KMS-11 (cell line): Measurements from ENCODE around the gene AHNAK2.

Experiments used
- H2AFZ ChIP-seq: fragments of 200-600 bp; sonication (generic); 2 replicates; pipeline ENCODE4 v1.6.1; 2016; ENCODE audit warnings: antibody characterized with exemption, mixed run types, low read depth
- H3K27ac ChIP-seq: fragments of 200-600 bp; sonication (generic); 2 replicates; pipeline ENCODE4 v1.6.1; 2016; ENCODE audit warnings: mild to moderate bottlenecking, mixed run types
- H3K27me3 ChIP-seq: fragments of 200-600 bp; sonication (generic); 2 replicates; pipeline ENCODE4 v1.6.1; 2017; ENCODE audit warnings: mild to moderate bottlenecking, low read depth, mixed run types, moderate library complexity; ENCODE audit not compliant: insufficient read depth
- H3K36me3 ChIP-seq: fragments of 200-600 bp; sonication (generic); 2 replicates; pipeline ENCODE4 v1.6.1; 2017; ENCODE audit warnings: mild to moderate bottlenecking, mixed run types; ENCODE audit not compliant: insufficient read depth
- H3K4me1 ChIP-seq: fragments of 200-600 bp; sonication (generic); 2 replicates; pipeline ENCODE4 v1.6.1; 2016; ENCODE audit warnings: mild to moderate bottlenecking, low read depth, mixed run types; ENCODE audit not compliant: poor library complexity, severe bottlenecking
- H3K4me2 ChIP-seq: fragments of 200-600 bp; sonication (generic); 2 replicates; pipeline ENCODE4 v1.7.0; 2016; ENCODE audit warnings: mild to moderate bottlenecking, mixed run types
- H3K4me3 ChIP-seq: fragments of 200-600 bp; sonication (generic); IDR thresholded peaks from 2 replicates; pipeline ENCODE4 v1.6.1; 2017; ENCODE audit warnings: low read depth, low read length, mixed read lengths; ENCODE audit not compliant: insufficient read depth
- H3K79me2 ChIP-seq: fragments of 200-600 bp; sonication (generic); 2 replicates; pipeline ENCODE4 v1.6.1; 2016; ENCODE audit warnings: low read depth, mixed run types; ENCODE audit not compliant: insufficient read depth
- H3K9ac ChIP-seq: fragments of 200-600 bp; sonication (generic); 2 replicates; pipeline ENCODE4 v1.6.1; 2016; ENCODE audit warnings: mild to moderate bottlenecking, mixed run types
- H4K20me1 ChIP-seq: fragments of 200-600 bp; sonication (generic); 2 replicates; pipeline ENCODE4 v1.6.1; 2016; ENCODE audit warnings: mild to moderate bottlenecking, mixed run types; ENCODE audit not compliant: insufficient read depth
- TF ChIP-seq, protein P1 (sequence below): fragments of 200-600 bp; sonication (generic); conservative IDR thresholded peaks from 2 replicates; pipeline ENCODE4 v1.6.1; 2017; ENCODE audit warnings: low read depth, mild to moderate bottlenecking, antibody characterized with exemption, low read length, moderate library complexity, mixed read lengths

AHNAK2 gene

DNA sequence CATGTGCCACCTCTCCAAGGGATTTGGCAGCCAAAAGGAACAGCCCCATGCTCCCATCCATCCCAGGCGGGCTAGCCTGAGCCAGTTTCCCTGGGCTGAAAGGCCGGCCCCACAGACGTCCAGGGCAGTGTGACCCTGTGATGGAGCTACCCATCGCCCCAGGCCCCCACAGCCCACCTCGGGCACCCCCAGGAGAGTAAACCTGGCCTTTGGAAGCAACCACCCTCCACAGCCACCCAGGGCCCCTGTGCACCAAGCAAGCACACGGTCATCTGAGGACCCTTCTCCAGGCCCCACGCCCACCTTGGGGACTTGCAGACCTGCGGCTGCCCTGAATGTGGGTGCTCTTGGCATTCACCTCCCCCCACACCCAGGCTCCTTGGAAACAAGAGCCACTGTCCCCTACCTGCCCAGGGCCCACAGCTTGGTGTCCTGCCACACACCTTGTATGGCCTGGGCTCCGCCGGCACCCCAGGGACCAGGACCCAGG lies 8.4 kb downstream of the AHNAK2 start:
- H2AFZ ChIP-seq = no peak overlapping the region
- H3K4me1 ChIP-seq = no peaks in the 10 kb centered on the region

DNA sequence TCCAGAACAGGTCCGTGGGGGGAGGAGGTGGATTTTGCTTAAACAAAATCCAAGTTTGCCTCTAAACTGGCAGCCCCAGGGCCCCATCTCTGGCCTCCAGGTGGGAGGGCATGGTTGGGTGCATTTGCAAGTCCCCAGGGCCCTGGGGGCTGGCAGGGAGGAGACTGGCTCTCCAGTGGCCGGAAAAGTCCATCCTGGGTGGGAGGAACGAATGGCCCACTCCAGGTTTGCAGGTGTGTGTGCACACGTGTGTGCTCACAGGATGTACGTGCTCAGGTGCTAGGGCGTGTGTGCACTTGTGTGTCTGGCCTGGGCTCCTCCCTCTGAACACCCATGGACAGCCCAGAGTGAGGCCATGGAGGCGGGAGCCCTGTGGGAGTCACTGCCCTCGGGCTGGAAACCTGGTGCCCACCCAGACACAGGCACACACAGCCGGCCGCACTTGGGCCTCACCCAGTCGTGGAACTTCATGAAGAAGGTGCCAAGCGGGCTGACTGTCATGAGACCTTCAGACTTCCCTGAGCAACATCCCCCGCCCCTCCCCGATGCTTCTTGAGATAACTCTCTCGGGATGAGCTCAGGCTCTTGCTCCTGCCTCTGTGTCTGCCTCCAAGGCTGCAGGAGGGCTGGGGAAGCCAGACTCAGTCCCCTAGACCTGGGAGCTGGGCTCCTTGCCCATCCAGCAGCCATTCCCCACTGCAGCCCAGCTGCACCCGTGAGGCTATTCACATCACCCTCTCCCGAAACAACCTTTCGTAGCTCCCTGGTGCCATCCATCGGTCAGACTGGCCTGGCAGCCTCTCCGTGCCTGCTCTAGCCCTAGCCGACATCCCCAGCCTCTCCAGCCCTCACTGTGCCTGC lies 9.4 kb downstream of the AHNAK2 start:
- Histone ChIP-seq H3K36me3 (no peaks in the 10 kb centered on the region), H4K20me1 (no peaks in the 10 kb centered on the region), H3K4me2 (no peak overlapping the region), H3K79me2 (no peaks in the 10 kb centered on the region), H3K4me1 (no peaks in the 10 kb centered on the region), H3K27ac (no peak overlapping the region), H3K9ac (no peak overlapping the region), H2AFZ (no peak overlapping the region), H3K4me3 (no peak overlapping the region), H3K27me3 (no peaks in the 10 kb centered on the region)
- TF ChIP-seq, protein P1, sequence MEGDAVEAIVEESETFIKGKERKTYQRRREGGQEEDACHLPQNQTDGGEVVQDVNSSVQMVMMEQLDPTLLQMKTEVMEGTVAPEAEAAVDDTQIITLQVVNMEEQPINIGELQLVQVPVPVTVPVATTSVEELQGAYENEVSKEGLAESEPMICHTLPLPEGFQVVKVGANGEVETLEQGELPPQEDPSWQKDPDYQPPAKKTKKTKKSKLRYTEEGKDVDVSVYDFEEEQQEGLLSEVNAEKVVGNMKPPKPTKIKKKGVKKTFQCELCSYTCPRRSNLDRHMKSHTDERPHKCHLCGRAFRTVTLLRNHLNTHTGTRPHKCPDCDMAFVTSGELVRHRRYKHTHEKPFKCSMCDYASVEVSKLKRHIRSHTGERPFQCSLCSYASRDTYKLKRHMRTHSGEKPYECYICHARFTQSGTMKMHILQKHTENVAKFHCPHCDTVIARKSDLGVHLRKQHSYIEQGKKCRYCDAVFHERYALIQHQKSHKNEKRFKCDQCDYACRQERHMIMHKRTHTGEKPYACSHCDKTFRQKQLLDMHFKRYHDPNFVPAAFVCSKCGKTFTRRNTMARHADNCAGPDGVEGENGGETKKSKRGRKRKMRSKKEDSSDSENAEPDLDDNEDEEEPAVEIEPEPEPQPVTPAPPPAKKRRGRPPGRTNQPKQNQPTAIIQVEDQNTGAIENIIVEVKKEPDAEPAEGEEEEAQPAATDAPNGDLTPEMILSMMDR = no peak

More for the DNA sequence above, 8.4 kb downstream of the AHNAK2 start:
- Histone ChIP-seq H3K4me2 (no peak overlapping the region), H3K4me3 (no peak overlapping the region), H3K36me3 (no peaks in the 10 kb centered on the region), H3K27ac (no peak overlapping the region), H3K9ac (no peak overlapping the region), H4K20me1 (no peaks in the 10 kb centered on the region), H3K27me3 (no peaks in the 10 kb centered on the region), H3K79me2 (no peaks in the 10 kb centered on the region)
- TF ChIP-seq, protein P1 = no peak

DNA sequence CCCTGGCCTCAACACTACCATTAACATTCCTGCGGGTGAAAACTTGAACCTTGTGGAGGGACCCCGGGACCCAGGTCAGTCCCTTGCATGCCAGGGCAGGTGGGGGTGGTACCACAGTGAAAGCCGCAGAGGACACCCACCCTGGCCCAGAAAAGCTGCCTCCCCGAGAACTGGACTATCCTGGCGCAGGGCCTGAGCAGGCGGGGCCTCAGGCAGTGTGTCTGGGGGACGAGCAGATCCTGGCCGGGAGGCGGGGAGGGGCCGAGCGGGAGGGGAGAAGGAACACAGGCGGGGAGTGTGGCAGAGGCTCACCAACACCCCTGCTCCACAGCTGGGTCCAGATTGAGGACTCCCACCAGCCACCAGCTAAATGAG lies 10.0 kb downstream of the AHNAK2 start:
- Histone ChIP-seq H3K27ac (no peak overlapping the region), H3K4me1 (no peaks in the 10 kb centered on the region), H3K9ac (no peak overlapping the region)

DNA sequence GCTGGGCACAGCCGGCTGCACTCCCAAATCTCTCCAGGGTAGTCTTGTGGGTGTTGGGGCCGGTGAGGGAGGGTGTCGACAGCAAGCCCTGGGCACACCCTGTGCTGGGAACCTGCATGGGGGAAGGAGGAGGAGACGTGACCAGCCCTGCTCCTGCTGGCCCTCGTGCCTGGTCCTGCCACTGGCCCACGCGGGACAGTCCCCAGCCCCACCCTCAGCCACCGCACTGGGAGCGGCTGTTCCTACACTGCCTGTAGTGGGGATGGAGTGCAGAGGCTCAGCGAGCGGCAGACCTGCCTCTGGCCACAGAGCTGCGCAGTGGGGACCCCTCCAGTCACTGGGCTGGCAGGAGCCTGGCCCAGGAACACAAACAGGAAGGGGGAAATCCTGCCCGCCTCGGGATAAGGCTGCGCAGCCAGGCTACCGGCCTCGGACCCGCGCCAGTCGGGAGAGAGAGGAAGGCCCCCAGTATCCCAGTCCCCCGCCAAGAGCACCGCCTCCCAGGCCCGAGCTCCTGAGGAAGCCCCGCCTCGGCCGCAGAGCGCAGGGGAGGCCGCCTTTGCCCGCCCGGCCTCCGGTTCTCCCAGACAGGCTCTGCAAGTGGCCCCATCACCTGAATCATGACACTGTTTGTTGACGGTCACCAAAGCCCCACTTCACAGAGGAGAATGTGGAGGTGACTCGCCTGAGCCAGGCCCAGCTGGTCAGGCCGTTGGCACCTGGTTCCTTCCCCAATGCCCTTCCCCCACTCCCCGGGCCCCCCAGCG lies 10.6 kb downstream of the AHNAK2 start:
- Histone ChIP-seq H3K36me3 (no peaks in the 10 kb centered on the region), H2AFZ (no peak overlapping the region), H3K4me1 (no peaks in the 10 kb centered on the region), H3K4me2 (no peak overlapping the region), H3K27ac (no peak overlapping the region), H4K20me1 (no peaks in the 10 kb centered on the region), H3K79me2 (no peaks in the 10 kb centered on the region), H3K4me3 (no peak overlapping the region), H3K27me3 (no peaks in the 10 kb centered on the region), H3K9ac (no peak overlapping the region)
- TF ChIP-seq, protein P1 = no peak

More for the DNA sequence above, 10.0 kb downstream of the AHNAK2 start:
- Histone ChIP-seq H3K79me2 (no peaks in the 10 kb centered on the region), H3K4me2 (no peak overlapping the region), H2AFZ (no peak overlapping the region), H3K36me3 (no peaks in the 10 kb centered on the region), H3K4me3 (no peak overlapping the region), H3K27me3 (no peaks in the 10 kb centered on the region), H4K20me1 (no peaks in the 10 kb centered on the region)
- TF ChIP-seq, protein P1 = no peak
